Neutrophil (primary cell): ENCODE data around the gene CACHD1.

ENCODE experiments used
- H3K27ac ChIP-seq: fragments of 200-600 bp; sonication (generic); 2 replicates; pipeline ENCODE4 v1.5.1; 2016; ENCODE audit warnings: mild to moderate bottlenecking, moderate library complexity
- H3K27me3 ChIP-seq: fragments of 200-600 bp; sonication (generic); 2 replicates; pipeline ENCODE4 v1.6.0; 2016; ENCODE audit warnings: mild to moderate bottlenecking
- H3K36me3 ChIP-seq: fragments of 200-600 bp; sonication (generic); 2 replicates; pipeline ENCODE4 v1.5.1; 2017
- H3K4me1 ChIP-seq, 2 experiments: fragments of 200-600 bp in 1 of 2; sonication (generic) in 1 of 2; 1 replicate in 1 of 2; 2 replicates in 1 of 2; pipeline versions ENCODE4 v1.5.1 to v1.6.1; 2013 to 2016; ENCODE audit warnings: low read depth in 1 of 2, low read length in 1 of 2, mild to moderate bottlenecking in 1 of 2, moderate library complexity in 1 of 2; ENCODE audit not compliant: control insufficient read depth in 1 of 2, insufficient read depth in 1 of 2
- H3K4me3 ChIP-seq, 2 experiments: fragments of 200-600 bp in 1 of 2; sonication (generic) in 1 of 2; 1 replicate in 1 of 2; 2 replicates in 1 of 2; pipeline ENCODE4 v1.5.1; 2013 to 2016; ENCODE audit warnings: low read depth in 1 of 2, low read length in 1 of 2, mild to moderate bottlenecking in 1 of 2, moderate library complexity in 1 of 2
- H3K9me3 ChIP-seq: fragments of 200-600 bp; sonication (generic); 2 replicates; pipeline ENCODE4 v1.5.1; 2016
- TF ChIP-seq, protein P1 (sequence below): fragments of 200-600 bp; sonication (generic); IDR thresholded peaks from 2 replicates; pipeline ENCODE4 v1.5.1; 2016; ENCODE audit warnings: antibody characterized with exemption

Gene CACHD1

DNA sequence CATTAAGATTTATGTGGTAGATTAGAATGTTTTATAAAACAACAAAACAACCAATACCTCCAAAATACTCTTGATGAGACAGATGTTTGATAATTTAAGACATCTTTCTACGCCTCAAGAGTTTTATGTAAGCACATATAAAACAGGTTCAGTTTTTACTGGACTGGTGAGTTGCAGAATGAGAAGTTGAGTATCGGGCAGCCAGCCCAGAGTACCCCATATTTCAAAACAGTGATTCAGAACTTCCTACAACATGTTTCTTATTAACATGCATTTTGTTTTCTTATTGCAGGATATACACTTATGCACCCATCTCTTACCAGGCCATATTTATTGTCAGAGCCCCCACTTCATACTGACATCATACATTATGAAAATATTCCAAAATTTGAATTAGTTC is 183.5 kb downstream of the CACHD1 start:
- no peaks in the 10 kb centered on the region for H3K27me3 ChIP-seq
- H3K4me3 ChIP-seq: no peak overlapping the region
- TF ChIP-seq, protein P1, sequence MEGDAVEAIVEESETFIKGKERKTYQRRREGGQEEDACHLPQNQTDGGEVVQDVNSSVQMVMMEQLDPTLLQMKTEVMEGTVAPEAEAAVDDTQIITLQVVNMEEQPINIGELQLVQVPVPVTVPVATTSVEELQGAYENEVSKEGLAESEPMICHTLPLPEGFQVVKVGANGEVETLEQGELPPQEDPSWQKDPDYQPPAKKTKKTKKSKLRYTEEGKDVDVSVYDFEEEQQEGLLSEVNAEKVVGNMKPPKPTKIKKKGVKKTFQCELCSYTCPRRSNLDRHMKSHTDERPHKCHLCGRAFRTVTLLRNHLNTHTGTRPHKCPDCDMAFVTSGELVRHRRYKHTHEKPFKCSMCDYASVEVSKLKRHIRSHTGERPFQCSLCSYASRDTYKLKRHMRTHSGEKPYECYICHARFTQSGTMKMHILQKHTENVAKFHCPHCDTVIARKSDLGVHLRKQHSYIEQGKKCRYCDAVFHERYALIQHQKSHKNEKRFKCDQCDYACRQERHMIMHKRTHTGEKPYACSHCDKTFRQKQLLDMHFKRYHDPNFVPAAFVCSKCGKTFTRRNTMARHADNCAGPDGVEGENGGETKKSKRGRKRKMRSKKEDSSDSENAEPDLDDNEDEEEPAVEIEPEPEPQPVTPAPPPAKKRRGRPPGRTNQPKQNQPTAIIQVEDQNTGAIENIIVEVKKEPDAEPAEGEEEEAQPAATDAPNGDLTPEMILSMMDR: no peak
- no peaks in the 10 kb centered on the region for H3K9me3 ChIP-seq
- H3K27ac ChIP-seq: no peak overlapping the region
- no peaks in the 10 kb centered on the region for H3K36me3 ChIP-seq
- H3K4me1 ChIP-seq: no peaks in the 10 kb centered on the region

DNA sequence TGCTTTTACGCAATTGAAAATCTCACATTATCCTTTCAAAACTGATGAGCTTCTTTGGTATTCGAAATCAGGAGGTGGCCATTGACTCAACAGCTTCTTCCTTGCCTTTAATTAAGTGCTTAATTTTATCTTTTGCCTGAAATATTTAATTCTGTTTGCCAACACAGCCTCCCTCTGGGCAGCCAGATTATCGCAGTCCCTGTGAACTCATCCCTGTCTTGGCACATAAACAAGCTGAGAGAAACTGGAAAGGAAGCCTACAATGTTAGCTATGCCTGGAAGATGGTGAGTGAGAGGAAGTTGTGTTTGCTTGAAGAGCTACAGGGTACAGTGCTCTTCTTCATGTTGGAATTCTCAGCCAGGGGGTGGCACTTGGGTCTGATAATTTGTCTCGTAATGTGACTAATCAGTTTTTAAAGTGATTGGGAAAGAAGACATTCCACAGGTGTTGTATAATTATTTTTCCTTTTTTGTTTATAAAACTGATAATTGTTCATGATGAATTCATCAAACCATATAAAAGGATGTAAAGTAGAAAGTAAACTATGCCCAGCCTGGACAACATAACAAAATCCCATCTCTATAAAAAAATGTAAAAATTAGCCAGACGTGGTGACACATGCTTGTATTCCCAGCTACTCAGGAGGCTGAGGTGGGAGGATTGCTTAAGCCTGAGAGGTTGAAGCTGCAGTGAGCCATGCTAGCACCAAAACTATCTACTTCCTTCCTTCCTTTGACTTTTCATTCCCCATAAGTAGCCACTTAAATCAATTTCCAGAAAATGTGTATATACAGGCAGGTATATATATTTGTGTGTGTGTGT is 184.8 kb downstream of the CACHD1 start:
- TF ChIP-seq, protein P1: no peak
- H3K36me3 ChIP-seq: no peaks in the 10 kb centered on the region
- H3K27ac ChIP-seq: no peak overlapping the region
- H3K4me1 ChIP-seq: no peaks in the 10 kb centered on the region
- H3K4me3 ChIP-seq: no peak overlapping the region
- H3K9me3 ChIP-seq: no peaks in the 10 kb centered on the region
- H3K27me3 ChIP-seq: no peaks in the 10 kb centered on the region

DNA sequence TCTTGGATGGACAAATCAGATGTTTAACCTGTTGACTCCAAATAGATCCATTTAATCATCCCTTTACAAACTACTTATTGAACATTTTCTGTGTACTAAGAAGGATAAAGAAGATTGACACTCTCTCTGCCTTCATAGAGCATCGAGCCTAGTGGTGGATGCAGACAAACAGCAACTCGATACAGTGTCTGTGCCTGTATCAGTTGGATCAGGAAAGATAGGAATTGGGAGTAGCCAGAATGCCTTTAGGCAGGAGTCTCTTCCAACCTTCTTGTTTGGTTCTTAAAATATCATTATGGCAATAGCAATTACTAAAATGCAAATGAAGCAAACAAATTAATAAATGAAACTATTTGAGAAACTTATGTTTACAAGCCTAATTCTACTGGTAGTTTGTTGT is 185.9 kb downstream of the CACHD1 start:
- Histone ChIP-seq H3K27ac (no peak overlapping the region), H3K9me3 (no peaks in the 10 kb centered on the region), H3K4me1 (no peaks in the 10 kb centered on the region), H3K36me3 (no peaks in the 10 kb centered on the region), H3K4me3 (no peak overlapping the region), H3K27me3 (no peaks in the 10 kb centered on the region)
- TF ChIP-seq, protein P1: no peak

DNA sequence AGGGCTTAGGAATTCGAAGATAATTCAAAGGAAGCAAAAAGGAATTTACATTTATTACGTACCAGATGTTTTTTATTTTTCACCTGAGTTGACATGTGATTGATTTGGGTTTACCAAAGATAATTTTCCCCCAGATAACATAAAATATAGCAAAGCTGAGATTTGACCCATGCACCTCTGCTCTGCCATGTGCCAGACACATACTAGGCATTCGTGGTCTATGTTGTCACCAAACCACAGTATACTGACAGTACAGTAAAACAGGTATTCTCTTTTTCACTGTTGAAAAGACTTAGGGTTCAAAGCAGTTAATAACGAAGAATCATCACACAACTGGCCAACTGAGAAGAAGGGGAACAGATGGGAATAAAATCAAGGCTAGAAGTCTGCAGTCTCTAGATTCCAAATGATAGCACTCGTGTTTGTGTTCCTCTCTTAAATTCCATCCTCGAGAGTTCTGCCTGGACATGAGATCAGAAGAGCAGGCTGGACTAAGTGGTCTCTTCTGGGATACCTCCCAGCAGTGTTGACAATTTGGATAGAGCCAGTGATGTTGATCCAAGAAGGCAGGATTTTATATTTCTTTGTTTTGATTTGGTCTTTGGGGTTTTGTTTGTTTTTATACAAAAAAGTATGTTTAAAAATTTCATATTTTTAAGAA is 189.7 kb downstream of the CACHD1 start:
- Histone ChIP-seq H3K9me3 (no peaks in the 10 kb centered on the region), H3K4me1 (no peaks in the 10 kb centered on the region), H3K36me3 (no peaks in the 10 kb centered on the region), H3K4me3 (no peak overlapping the region), H3K27me3 (no peaks in the 10 kb centered on the region), H3K27ac (no peak overlapping the region)
- TF ChIP-seq, protein P1: no peak

DNA sequence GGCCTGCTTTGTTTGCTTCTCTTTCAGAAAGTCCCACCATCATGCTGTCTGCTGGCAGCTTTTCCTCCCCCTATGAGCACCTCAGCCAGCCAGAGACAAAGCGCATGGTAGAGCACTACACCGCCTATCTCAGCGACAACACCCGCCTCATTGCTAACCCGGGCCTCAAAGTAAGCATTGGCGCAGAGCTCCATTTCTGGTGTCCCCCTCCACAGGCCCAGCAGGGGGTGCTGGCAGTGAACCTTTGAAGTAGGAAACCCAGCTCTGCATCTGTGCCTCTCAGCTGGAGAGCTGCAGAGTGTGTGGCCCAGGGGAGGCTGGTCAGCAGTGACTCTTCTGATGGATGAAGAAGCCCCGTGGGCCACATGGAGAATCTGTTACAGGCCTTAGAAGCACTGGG is 193.7 kb downstream of the CACHD1 start:
- H3K9me3 ChIP-seq: no peaks in the 10 kb centered on the region
- TF ChIP-seq, protein P1: no peak
- H3K36me3 ChIP-seq: no peaks in the 10 kb centered on the region
- H3K27me3 ChIP-seq: no peaks in the 10 kb centered on the region
- H3K27ac ChIP-seq: no peak overlapping the region
- no peak overlapping the region for H3K4me3 ChIP-seq
- no peaks in the 10 kb centered on the region for H3K4me1 ChIP-seq
